Hematopoietic multipotent progenitor cell treated with erythropoietin and hydrocortisone succinate and interleukin-3 and kit ligand, for 6 days (in vitro differentiated cells): ENCODE data around the gene C19orf25.

Experiments used
- DNase-seq: peaks from one replicate; pipeline ENCODE4 v3.0.0-alpha.2; 2015

The C19orf25 gene

DNA sequence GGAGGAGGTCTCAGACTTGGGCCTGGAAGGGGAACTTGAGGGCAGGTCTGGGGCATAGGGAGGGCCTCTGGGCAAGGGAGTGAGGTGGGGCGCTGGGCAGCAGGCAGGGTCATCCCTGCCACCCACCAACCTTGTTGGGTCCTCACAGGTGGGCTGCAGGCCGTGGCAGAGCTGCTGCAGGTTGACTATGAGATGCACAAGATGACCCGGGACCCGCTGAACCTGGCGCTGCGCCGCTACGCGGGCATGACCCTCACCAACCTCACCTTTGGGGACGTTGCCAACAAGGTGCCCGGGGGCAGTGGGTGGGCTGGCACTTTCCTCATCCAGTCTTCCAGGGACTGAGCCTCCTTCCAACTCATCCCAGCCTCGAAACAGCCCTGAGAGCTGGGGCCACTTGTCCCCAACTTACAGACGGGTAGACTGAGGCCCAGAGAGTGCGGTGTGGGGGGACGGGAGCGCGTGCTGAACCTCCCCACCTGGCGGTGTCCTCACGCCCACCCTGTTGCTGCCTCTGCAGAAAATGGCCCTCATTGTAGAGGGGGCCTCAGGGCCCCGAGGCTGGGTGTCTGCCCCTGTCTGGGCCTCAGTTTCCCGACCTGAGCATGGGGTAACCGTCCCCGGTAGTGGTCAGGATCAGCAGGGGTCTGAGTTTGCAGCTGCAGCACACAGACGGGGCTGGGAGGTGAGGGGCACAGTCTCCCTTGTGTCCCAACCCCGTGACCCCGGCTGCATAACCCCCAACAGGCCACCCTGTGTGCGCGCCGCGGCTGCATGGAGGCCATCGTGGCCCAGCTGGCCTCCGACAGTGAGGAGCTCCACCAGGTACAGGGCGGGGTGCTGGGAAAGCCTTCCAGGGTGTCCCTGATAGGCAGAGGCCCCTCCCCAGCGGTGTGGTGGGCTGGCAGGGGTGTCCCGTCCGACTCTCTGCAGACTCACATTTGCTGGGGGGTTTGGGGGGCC is 18.7 kb downstream of the C19orf25 start:
- no peak for DNase-seq

DNA sequence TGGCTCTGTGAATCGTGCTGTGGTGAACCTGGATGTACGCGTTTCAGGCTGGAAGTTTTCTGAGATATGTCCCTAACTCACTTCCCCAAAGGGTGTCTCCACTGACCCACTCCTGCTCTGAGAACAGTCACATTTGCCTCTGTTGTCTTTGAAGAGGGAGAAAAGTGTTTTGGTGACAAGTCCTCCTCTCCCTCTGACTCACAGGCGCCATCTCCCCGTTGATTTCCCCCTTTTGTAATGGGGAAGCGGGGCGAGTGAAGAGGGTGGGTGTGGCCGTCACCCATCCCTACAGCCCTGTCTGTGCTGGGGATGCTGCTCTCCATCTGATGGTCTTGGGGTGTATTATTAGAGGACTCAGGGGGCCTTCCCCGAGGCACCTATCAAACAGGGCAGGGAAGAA is 19.5 kb downstream of the C19orf25 start:
- no peak for DNase-seq

DNA sequence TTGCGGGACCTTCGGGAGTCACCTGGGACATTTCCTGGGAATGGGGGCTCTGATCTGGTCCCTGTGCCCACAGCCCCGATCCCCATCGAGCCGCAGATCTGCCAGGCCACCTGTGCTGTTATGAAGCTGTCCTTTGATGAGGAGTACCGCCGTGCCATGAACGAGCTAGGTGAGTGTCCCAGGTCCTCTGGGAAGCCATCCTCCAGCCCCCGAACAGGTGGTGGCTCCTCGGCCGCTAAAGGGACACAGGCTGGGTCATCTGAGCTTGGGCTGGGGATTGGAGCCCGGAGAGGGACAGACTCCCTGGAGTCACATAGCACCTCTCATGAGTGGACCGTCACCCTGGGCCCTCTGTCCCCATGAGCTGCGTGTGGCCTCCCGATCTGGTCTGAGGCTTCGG is 21.1 kb downstream of the C19orf25 start:
- DNase-seq = no peak

DNA sequence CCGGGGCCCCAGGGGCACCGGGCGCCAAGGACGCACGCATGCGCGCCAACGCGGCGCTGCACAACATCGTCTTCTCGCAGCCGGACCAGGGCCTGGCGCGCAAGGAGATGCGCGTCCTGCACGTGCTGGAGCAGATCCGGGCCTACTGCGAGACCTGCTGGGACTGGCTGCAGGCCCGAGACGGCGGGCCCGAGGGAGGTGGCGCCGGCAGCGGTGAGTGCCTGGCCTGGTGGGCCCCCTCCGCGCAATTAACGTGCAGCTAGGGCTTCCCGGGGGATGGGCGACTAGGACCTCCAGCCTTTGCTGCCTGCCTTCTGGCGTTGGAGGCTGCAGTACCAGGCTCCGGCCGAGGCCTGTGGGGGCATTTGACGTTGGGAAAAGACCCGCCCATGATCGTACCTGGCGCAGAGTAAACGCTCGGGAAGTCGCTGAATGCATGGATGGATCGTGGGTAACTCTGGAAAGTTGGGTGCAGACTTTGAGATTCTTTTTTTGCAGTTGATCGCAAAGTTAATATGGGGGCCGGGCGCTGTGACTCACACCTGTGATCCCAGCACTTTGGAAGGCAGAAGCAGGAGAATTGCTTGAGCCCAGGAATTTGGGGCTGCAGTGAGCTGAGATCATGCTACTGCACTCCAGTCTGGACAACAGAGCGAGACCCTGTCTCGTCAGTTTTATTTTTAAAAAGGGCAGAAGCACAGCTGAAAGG is 21.8 kb downstream of the C19orf25 start:
- DNase-seq = no peak

DNA sequence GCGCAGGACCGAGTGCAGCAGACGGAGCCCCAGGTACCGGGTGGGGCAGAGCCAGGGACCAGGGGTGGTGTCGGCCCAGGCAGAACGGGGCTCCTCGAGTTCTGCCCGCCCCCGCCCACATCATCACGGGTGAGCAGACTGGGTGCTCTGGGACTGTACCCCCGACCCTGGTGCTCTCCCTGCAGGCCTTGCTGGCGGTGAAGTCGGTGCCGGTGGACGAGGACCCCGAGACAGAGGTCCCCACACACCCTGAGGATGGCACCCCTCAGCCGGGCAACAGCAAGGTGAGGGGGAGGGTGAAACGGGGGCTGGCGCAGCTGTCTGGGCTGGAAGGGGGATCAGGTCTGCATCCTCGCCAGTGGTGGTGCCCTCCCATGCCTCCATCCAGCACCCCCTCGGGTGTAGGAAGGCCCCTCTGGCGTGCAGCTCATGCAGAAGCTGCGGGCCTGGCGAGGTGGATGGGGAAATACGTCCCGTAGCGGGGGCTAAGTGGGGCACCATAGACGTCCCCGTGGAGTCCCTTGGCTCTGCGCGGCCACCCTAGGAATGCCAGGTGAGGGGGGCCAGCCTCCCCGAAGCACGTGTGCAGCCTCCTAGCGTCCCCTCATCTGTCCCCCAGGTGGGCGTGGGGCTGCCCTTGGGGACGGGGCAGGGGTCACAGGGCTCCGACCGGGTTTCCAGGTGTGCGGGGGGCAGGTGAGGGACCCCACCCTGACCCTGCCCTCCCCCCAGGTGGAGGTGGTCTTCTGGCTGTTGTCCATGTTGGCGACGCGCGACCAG is 22.7 kb downstream of the C19orf25 start:
- DNase-seq = no peak

DNA sequence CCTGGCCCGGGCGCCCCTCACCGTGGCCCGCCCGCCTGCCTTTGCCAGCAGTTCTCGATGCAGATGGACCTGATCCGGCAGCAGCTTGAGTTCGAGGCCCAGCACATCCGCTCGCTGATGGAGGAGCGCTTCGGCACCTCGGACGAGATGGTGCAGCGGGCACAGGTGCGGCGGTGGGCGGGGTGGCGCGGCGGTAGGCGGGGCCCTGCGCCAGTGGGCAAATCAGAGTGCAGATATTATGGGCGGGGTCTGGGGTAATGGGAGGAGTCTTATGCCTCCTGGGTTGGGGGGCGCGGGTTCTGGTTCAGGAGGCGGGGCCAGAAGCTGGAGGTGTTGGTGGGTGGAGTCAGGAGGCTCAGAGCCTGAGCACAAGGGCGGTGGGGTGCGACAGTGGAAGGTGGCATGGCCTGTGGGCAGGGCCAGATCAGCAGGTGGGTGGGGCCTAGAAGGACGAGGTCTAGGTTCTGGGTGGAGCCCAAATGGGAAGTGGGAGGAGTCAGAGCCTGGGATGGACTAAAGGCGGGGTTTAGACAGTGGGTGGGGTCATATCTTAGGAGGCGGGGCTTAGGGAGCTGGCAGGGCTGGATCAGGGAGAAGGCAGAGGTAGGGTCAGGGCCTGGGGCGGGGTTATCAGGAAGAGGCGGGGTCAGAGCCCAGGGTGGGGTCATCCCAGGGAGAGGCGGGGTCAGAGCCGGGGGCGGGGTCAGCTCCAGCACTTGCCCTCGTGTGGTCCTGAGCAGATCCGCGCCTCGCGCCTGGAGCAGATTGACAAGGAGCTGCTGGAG is 23.5 kb downstream of the C19orf25 start:
- peak; percentile 92 for DNase-seq

DNA sequence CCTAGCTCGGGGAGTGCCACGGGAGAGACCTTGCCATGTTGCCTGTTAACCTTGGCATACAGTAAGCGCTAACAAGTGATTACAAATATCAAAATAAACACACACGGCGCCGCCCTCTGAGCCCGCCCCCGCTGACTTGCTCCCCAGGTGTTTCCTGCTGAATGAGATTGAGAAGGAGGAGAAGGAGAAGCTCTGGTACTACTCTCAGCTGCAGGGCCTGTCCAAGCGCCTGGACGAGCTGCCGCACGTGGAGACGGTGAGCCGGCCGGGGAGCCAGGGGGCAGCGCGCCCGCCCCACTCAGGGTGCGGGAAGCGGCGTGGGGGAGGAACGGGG is 24.0 kb downstream of the C19orf25 start:
- DNase-seq = peak; percentile 70

DNA sequence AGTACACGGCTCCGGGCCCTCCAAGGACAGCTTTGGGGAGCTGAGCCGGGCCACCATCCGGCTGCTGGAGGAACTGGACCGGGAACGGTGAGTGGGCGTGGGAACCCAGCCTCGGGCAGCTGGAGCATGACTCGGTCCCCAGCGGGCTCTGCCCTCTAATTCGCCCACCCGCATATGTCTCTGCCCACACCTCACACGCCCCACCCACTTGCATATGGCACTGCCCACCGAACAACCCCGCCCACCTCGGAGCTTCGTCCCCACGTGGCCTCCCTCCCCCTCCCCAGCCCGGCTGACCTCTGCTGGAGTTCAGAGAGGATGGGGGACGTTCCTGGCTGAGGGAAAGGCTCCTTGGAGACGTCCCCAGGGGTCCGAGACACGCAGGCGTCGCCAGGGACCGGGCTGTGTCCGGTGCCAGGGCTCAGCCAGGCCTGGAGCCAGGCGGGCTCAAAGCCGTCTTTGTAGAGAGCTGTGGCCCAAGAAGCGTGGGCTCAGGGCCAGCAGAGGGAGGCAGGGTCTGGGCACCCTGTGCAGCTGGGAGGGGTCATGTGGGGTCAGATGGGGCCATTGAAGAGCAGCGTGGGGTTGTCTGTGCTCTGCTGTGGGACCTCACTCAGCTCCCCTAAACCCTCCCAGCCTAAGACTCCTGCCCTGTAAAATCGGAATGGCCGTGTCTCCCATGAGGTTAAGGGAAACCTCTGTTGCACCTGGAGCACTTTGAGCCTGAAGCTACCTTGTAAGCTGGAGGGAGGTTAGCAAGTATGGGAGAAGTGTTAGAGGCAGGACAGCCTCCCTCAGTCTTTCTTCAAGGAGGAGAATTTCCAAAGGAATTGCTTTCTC is 25.3 kb downstream of the C19orf25 start:
- DNase-seq = no peak

DNA sequence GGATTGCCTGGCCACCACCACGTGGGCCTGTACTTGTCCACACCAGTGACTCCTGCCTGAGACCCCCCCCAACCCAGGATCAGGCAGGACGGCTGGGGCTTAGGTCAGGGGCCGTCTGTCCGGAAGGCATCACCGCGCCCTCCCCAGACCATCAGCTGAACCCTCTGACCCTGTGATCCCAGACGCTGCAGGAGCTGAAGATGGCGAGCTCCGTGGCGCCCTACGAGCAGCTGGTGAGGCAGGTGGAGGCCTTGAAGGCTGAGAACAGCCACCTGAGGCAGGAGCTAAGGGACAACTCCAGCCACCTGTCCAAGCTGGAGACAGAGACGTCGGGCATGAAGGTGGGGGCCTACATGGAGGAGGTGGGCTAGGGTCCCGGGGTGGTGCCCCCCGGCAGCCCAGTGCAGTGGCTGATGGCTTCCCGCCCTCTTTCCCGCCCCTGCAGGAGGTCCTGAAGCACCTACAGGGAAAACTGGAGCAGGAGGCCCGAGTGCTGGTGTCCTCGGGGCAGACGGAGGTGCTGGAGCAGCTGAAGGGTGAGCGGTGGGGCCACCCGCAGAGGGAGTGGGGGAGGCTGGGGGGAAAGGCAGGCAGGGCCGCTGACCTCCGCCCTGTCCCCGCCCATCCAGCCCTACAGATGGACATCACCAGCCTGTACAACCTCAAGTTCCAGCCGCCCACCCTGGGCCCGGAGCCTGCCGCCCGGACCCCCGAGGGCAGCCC is 26.1 kb downstream of the C19orf25 start:
- DNase-seq = no peak

DNA sequence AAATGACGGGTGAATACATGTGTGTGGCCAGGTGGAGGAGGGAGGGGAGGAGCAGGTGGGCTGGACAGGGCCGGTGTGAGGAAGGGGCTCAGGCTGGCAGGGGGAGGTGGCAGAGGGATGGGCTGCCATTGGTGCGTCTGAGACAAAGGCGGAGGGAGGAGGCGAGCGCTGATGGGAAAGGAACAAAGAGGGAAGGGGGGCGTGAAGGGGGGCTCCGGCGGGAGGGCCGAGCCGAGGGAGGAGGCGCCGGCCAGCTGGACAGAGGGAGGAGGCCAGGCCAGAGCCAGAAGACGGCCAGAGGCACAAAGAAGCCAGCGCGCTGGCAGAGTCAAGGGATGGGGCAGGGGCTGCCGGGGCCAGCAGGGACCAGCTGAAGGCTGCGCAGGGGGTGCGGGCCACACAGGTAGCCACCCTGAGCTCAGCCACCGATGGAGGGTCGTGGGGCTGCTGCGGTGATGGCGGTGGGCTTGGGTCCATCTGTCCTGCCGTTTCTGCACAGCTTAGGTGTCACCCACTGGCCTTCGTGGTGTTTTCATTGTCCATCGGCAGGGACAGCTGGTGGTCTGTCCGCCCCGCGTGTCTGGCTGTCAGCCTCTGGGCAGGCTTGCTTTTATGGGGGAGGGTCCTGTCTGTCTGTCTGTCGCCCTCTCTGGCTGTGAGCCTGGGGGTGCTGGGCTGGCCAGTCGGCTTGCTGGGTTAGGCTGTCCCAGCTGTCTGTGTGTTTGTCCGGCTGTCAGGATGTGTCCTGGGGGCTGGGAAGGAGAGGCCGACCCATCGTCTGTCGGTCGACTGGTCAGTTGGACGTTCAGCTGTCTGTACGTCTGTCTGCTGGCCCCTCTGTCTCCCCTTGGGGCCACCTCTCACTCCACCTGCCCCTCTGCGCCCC is 26.9 kb downstream of the C19orf25 start:
- no peak for DNase-seq

DNA sequence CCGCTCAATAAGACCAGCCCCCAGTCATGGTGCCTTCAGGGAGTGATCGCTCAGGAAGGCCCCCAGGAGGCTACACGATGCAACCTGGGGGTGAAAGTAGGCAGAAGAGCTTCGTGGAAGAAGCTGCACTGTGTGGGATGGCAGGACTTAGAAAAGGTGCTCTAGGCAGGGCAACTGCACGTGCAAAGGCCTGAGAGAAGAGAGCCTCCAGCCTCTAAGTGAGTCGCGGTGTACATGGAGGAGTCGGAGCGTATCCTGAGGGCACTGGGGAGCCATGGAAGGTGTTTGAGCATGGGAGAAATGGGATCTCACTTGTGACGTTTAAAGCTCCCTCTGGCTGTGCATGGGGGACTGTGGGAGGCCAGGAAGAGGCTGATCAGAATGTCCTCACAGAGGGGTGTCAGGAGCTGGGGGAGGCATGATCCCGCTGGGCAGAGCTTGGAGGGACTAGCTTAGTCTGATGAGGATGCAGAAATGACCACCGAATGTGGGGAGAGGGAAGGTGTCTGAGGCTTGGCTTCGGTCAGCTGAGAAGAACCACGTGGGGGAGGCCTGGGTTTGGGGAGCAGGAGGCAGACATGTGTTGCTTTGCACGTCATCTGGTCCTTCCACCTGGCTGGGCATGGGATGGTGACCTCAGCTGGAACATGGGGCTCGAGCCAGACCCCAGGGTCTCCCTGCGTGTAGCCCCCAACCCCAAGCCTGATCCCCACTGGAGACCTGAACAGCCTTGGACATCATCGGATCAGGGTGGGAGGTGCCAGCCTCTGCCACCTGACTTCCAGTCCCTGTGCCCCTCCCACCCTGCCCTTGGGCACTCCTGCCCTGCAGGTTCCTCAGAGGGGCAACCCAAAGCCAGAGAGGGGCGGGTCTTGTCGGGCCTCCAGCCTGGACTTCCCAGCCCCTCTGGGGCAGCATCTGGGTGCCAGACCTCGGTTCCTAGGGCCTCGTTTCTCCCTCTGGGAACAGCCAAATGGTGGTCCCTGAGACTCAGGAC is 28.0 kb downstream of the C19orf25 start:
- DNase-seq = no peak

DNA sequence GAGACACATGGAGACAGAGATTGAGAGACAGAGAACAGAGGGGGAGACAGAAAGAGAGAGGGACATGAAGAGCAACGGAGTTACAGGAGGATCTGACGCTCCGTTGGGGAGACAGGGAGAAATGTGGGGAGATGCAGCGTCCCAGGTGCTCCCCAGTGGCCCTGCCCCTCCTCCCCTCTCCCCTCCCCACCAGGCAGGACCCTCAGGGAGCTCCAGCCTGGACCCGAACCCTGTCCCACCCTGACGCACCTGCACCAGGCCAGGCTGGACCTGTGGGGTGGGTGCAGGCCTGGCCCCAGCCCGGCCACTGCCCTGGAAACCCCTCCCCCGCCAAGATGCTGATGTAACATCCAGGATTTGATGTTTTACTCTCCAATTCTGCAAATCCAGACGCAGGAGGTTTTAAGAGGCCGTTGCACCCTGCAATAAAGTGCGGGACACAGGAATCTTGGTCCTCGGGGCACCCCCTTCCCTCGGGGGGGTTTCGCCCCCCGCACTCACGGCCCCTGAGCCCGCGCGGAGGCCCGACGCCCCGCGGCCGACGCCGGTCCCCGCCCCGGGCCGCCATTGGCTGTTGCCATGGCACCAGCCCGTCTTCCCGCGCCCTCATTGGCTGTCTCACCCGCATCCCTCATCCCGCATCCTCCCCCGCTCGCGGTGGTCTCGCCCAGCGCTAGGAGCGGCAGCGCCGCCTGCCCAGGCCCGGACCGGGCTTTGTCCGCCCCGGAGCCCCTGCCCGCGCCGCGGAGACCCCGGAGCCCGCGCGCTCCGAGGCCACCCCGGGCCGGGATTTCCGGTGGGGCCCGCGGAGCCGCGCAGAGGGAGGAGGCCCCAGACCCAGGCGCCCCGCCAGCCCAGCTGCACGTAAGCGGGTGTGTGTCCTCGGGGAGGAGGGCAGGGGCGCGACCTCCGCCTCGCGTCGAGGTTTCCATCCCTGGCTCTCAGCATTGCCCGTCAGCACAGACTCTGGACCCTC is 29.3 kb downstream of the C19orf25 start, which contains the start of gene APC2:
TSS of gene APC2 (plus strand) at position 655 of the 976 bp plus-strand sequence. CDS start 2,881 bp downstream, outside the sequence.
- peak; percentile 64 for DNase-seq

DNA sequence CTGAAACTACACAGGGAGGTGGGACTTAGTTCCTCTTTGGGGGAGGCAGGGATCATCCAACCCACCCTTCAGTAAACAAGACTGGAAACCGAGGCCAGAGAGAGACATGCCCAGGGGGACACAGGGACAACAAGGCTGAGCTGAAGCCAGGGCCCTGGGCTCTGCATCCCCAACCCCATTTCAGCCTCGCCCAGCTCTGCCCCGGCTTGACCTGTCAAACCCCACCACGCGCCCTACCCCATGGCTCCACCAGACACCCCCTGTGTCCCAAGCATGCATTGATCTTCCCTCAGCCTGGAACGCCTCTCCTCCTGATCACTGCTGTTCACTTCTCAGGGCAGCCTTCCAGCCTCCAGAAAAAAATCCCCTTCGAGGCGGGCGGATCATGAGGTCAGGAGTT is 31.1 kb downstream of the C19orf25 start:
- no peak for DNase-seq

DNA sequence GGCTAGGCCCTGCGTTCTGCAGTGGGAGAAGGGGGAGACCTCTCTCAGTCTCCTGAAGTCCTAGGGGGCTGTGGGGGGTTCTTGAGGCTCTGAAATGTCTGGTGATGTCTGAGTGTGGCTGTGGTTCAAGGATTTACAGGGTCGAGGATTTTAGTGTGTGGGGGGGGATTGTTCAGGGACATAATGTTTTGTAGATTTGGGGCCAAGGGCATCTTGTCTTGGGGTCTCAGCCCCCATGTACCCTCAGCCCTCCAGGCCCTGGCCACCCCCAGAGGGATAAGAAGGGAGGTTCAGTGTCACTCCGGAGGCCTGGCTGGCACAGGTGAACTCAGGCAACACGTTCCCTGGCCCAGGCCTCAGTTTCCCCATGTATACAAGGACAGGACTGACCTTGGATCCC is 31.5 kb downstream of the C19orf25 start:
- no peak for DNase-seq

DNA sequence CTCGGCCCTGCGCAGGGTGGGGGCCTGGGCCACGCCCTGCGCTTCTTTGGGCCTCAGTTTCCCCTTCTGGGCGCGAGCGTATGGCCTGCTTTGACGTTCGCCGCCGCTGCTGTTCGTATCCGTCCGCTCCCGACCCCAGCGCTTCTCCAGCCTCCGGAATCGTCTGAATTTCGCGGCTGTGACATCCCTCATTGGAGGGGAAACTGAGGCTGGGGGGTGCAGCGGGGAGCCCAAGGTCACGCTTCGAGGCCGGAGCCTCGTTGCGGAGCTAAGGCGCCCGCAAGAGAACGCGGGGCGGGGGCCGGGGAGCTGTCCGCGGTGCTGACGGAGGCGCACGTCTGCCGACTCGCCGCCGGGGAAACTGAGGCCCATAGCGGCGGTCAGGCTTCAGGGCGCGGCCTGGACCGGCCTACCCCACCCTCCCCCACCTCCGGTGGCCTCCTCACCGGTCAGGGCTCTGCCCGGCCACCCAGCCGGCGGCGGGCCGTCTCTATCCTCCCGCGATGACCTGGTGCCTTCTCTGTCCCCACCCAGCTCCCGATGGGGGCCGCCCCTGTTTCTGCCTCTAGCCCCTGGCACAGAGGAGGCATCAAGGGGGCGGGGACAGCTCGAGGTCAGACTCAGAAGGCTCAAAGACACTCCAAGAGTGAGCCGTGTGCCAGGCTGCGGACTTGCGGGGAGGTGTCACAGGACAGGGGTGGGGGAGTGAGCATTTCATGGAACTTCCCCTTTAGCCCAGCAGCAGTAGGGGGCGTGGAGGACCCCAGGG is 32.1 kb downstream of the C19orf25 start:
- peak; percentile 51 for DNase-seq
